ENCODE results near the gene NAT10.
"Not testable (repeated sequence)": the region's sequence is repeated elsewhere in the genome, so short reads cannot be mapped to it uniquely, and the experiment has no call there.

NAT10 gene

DNA sequence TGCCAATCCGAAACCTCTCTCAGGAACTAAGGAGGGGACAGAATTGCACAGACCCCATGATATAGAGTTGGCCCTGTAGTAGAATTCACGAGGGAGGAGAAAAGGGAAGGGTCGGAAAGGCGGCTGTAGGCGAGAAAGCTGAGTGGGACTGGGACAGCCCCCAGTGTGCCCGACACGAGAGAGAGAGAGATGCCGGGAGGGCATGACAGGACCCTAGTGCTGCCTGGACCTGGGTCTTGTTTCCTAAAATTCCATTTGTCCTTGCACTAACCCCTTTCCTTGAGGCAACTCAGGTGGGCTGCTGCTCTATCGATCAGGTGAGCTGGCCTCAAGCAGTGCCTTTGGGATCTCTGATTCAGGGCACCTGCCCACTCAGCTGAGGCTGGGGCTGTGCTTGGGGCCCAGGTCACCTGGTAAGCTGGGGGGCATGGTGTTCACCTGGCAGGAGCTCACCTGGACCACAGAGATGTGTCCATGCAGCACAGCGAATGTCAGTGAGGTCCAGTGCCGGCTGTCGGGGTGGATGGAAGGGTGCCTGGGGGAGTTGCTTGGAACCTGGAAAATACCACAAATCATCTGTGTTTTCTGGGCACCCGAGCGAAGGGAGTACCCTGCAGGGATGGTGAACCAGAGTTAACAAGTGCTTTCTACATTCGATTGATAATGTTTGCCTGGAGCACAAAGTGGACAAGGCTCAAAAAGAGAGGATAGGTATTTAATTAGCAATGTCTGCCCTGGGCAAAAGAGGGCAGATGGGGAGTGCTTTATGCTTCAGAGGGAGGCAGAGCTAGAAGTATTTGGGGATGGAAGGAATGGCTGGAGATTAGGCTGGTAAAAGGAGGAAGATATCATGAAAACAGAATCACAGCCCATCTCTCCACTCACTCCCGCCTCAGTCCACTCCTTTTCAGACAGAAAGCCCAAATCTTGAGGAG, 61.6 kb downstream of the NAT10 start:
- no peak for DNase-seq (ENCODE audit: low read depth in 2 of 2, low spot score in 1 of 2)

DNA sequence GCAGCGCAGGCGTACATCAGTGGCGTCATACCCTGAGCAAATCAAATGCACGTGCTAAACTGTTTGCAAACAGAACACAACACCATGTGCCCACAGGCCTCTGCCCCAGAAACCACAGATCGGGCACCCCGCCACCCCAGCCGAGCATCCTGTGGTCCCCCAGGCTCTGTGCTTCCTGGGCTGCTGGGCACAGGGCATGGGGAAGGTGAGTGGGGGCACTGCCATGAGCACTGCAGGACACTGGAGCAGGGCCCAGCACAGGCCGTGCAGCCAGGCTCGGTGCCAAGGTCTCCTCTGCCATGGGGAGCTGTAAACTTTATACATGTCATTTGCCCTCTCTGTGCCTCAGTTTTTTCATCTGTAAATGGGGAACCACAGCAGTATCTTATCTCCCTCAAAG, 62.5 kb downstream of the NAT10 start:
- DNase-seq (ENCODE audit: low read depth in 2 of 2, low spot score in 1 of 2): no peak

DNA sequence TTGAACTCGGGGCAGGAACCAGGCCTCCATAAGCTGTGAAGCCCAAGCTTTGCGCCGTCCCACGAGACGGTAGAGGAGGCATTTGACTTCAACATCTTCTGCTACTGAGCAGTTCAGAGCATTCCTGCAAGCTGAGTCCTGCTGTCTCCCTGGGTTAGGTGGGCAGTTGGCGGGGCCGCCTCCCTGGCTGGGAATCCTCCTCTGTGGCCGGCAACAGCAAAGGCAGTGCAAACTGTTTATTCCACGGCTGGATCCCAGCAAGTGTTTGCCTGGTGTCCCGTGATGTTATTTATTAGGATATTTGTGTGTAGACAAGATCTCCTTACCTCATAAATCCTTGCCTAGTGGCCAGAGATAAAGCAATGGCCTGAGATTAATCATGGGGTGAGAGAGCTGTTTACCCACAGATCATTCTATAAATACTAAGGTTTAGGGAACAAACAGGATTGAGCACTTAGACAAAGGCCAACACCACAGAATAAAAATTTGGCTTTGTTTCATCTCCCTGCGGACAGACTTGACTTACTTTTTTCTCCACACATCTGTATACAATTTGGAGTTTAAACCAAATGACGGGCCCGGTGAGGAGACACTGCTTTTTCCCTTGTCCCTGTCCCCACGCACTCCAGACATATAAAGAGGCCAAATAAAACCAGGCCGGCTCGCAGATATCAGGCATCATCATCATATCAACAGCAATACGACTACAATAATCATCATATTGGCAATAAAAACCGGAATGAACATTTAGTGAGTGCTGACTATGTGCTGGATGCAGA, 63.4 kb downstream of the NAT10 start:
- DNase-seq (ENCODE audit: low read depth in 2 of 2, low spot score in 1 of 2): no peak

DNA sequence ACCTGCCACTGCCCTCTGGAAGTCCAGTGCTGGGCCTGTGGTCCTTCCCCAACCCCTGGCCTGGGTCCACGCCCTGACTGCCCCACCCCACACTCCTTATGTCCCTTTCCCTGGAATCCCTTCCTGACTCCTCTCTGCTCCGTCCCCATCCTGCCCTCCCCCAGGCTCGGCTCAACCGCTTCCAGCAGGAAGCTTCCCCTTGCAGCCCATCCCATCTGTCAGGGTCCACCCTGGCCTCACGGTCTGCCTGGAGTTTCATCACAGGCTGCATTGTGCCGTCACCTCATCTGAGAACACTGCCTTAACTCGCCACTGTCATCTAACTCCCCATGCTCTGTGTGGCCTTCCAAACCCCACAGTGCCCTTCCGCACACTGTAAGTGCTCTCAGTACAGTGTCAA, 64.3 kb downstream of the NAT10 start:
- DNase-seq (ENCODE audit: low read depth in 2 of 2, low spot score in 1 of 2): no peak

GRCh38 chr11:34173050-34173449, 67.6 kb downstream of the NAT10 start:
- DNase-seq (ENCODE audit: low read depth in 2 of 2, low spot score in 1 of 2): no peak

DNA sequence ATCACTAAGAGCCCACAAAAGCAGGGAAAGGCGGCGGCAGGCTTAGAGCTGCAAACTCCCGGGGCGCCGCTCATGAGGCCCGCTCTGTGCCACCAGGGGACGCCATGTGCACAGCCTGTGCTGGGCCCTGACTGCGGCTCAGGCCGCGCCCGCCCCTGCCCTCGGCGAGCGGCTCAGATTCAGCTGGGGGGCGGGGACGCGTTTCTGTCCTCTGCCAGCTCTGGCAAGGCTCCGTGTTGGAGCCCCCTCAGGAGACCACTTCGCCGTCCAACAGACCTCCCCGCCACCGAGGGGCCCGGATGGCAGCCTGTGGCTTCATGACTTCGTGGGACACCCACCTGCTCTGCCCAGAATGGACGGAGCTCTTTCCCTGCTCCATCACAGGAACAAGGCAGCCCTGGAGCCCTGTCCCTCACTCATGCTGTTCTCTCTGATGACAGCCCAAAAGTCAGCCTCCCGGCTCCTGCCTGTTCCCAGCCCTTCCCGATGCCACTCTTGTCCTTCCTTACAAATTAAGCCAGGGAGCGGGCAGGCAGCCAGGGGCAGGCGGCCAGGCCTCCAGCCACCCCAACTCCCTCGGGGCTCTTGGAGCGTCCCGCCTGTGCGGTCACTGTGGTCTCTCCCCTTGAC, 69.1 kb downstream of the NAT10 start:
- peak; percentile 64 to 65 for DNase-seq (ENCODE audit: low read depth in 2 of 2, low spot score in 1 of 2)

GRCh38 chr11:34175284-34176019, 70.0 kb downstream of the NAT10 start:
- no peak for DNase-seq (ENCODE audit: low read depth in 2 of 2, low spot score in 1 of 2)

DNA sequence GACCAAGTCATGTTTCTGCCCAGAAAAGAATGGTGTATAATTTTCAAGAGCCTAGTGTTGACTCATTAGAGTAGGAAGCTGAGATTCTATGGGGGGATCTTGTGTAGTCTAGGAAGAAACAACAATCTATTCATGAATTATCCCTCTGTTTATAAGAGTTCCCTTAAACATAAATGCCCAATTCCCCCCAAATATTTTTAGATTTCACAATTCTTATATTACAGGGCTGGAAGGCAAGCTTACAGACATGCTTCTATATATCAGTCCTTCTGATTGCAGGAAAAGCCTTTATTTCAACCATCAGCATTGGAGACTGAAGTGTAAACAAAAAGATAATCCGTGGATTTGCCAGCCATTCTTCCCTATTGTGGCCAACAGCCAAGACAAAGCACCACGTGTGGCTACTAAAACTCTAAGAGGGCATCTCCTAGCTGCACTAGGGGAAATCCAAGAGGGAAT, 71.4 kb downstream of the NAT10 start:
- DNase-seq (ENCODE audit: low read depth in 2 of 2, low spot score in 1 of 2): no peak

DNA sequence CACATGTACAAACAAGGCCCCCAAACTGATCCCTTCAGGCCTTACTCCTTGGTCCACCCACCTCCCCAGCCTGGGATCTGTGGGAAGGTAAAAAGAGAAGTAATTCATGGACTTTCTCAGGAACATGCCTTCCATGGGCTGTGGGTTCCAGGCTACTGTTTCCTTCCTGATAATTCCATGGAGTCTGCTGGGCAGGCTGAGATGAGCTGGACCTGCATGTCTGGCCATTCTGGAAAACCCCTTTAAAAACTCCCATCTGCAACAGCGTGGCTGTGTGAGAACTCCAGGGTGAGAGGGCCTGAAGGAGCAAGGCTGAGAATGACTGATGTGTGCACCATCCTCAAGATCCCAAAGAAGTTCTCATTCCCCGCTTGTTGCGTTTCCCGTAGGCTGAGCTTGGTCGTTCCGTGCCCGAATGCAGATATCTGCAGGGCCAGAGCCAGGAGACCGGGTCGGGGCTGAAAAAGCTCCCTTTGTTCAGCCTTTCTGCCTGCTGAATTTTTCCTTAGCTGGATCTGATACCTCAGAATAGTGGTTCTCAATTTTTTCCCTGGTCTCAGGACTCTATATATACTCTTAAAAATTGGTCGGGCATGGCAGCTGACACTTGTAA, 72.9 kb downstream of the NAT10 start:
- DNase-seq (ENCODE audit: low read depth in 2 of 2, low spot score in 1 of 2): no peak

DNA sequence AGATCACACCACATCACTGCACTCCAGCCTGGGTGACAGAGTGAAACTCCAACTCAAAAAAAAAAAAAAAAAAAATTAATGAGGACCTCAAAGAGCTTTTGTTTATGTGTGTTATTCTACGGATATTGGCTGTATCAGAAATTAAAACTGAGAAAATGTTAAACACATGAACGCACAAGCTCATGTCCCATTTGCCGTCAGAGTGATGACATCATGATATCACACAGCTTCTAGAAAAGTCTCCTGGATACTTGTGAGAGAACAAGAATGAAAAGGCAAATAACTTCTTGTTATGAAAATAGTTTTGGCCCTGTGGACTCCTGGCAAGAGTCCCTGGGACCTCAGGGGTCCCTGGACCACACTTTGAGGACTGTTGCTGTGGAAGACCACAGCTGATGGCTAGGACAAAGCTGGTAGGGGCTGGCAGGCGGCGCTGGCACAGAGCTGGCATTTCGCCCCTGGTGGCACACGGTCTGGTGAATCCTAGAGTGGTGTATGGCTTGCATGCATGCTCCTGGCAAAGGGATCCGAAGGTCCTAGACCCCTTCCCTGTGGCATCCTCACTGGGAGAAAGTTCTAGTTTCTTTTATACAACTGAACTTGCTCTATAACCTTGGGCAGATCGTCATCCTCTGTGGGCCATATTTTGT, 73.7 kb downstream of the NAT10 start:
- DNase-seq (ENCODE audit: low read depth in 2 of 2, low spot score in 1 of 2): no peak

- no peak for DNase-seq (ENCODE audit: low read depth in 2 of 2, low spot score in 1 of 2)
Observed at GRCh38 chr11:34180040-34180813, 74.8 kb downstream of the NAT10 start.

GRCh38 chr11:34180814-34181165, 75.4 kb downstream of the NAT10 start:
- DNase-seq (ENCODE audit: low read depth in 2 of 2, low spot score in 1 of 2): not testable (repeated sequence)

GRCh38 chr11:34181251-34181650, 75.8 kb downstream of the NAT10 start:
- no peak for DNase-seq (ENCODE audit: low read depth in 2 of 2, low spot score in 1 of 2)

DNA sequence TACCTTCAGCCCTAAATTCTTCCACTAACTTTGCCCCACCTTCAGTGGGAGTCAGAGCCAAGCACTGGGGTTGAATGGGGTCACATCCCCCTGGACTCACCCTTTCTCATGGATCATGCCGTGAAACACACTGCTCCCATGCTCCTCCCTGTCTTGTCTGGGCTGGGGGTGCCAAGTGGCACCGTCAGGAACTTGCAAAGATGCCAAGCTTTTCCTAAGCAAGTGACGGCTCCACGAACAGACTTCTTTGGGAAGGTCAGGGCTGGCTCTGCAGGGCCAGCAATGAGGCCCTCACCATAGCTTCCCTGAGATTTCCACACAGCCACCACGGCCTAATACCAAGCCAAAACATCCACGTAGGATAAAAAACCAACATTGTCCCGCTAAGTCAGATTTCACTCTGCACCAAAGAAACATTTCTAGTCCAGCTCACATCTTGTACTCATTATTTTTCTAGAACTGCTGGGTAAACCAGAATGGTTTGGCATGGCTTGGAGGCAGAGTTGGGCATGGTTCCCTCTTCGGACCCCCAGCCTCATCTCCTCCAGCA, 76.5 kb downstream of the NAT10 start:
- no peak for DNase-seq (ENCODE audit: low read depth in 2 of 2, low spot score in 1 of 2)

DNA sequence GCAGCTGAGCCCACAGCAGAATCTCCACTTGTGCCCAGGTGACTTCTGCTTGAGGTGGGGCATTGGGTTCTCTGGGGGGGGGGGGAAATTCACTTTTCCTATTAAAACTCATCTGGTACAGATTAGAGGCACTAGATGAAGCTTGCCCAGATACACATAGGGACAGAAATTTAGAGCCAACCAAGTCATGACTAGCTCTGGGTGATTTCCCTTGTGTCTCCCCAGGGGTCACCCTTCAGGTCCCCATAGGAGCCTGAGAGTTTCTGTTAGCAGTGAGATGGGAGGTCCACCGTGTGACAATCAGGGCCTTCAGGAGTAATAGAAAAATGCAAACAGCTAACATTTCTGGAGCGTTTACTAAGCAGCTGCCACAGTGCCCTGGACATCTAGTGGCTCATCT, 77.0 kb downstream of the NAT10 start:
- no peak for DNase-seq (ENCODE audit: low read depth in 2 of 2, low spot score in 1 of 2)

- DNase-seq (ENCODE audit: low read depth in 2 of 2, low spot score in 1 of 2): no peak
Observed at GRCh38 chr11:34182921-34183685, 77.7 kb downstream of the NAT10 start.

DNA sequence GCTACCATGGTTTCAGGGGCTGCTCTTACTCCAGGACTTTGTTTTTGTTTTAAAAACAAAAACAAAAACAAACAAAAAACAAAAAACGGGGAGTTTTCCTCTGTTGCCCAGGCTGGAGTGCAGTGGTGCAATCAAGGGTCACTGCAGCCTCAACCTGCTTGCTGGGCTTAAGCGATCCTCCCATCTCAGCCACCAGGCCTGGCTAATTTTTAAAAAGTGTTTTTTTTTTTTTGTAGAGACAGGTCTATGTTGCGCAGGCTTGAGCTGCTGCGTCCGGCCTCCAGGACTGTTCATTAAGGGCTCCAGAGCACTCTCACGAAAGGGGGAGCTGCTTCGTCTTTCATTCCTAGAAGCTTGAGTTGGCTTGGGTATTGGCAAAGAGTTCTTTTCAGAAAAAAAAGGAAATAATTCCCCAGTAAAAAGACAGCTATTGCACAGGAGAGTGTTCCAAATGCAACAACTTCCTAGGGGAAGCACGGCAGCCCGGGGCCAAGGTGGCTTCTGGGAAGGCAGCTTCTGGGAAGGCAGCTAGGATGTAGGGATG, 78.5 kb downstream of the NAT10 start:
- DNase-seq (ENCODE audit: low read depth in 2 of 2, low spot score in 1 of 2): no peak

DNA sequence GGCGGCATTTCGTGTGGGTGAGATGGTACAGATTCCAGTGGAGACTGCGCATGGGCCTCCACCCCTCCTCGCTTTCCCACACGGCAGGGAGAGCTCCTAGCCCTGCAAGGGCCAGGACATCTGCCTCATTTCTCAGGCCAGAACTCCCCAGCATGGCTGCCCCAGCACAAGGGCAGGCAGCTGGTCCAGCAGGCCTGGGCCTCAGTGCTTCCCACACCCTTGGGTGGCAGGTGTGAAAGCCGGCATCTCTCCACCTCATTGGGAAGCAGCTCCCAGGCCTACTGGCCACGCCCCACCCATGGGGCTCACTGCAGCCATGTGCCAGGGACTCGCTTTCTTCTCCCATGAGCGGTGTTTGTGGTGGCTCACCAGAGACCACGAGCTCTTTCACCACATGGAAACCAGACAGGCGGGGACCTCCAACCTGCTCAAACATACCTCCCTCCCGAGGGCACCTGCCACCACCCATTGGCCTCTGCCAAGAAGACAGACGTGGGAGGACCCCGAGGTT, 79.1 kb downstream of the NAT10 start:
- DNase-seq (ENCODE audit: low read depth in 2 of 2, low spot score in 1 of 2): no peak

Data from stimulated activated CD8-positive, alpha-beta memory T cell treated with anti-CD3 and anti-CD28 coated beads, Interleukin-4, amount 100 ng/mL, for 4 hours (primary cell).